ENCODE measurements around the gene VGLL1.

Gene VGLL1

GRCh38 chrX:136531951-136532350, at the start of gene VGLL1:
Gene VGLL1, plus strand, starts transcription at chrX:136532215. Its CDS starts 3,806 bp downstream, at chrX:136536021.
- DNase-seq = no peak

GRCh38 chrX:136487647-136488046, 44.4 kb upstream of the VGLL1 start, which contains the start of gene BRS3:
Gene BRS3, plus strand, starts transcription at chrX:136487947. Its CDS starts 168 bp downstream, at chrX:136488115.
- DNase-seq = no peak

GRCh38 chrX:136488706-136489105, 43.3 kb upstream of the VGLL1 start:
- DNase-seq = no peak

- no peak for DNase-seq
These were observed 40.2 kb upstream of the VGLL1 start for GRCh38 chrX:136491832-136492231.

GRCh38 chrX:136493011-136493410, 39.0 kb upstream of the VGLL1 start:
- no peak for DNase-seq

GRCh38 chrX:136495043-136495442, 37.0 kb upstream of the VGLL1 start:
- no peak for DNase-seq

- no peak for DNase-seq
These were observed 35.7 kb upstream of the VGLL1 start for GRCh38 chrX:136496186-136496763.

- peak; percentile 87 for DNase-seq
These were observed 35.1 kb upstream of the VGLL1 start for GRCh38 chrX:136496764-136497555.

GRCh38 chrX:136497556-136498052, 34.4 kb upstream of the VGLL1 start, which contains the start of gene HTATSF1:
Gene HTATSF1, plus strand, starts transcription at chrX:136497592. Its CDS starts 93 bp downstream, at chrX:136497685.
- no peak for DNase-seq

- no peak for DNase-seq
These were observed 12.9 kb upstream of the VGLL1 start for GRCh38 chrX:136519069-136519468.

- no peak for DNase-seq
These were observed 8.2 kb upstream of the VGLL1 start for GRCh38 chrX:136523770-136524169.

- DNase-seq = peak; percentile 11
These were observed 6.0 kb upstream of the VGLL1 start for GRCh38 chrX:136525738-136526606.

- DNase-seq = no peak
These were observed 3.2 kb upstream of the VGLL1 start for GRCh38 chrX:136528645-136529315.

GRCh38 chrX:136529795-136530194, 2.2 kb upstream of the VGLL1 start:
- DNase-seq = no peak

- no peak for DNase-seq
These were observed 2.1 kb downstream of the VGLL1 start for GRCh38 chrX:136534131-136534530.

GRCh38 chrX:136538811-136539210, 6.8 kb downstream of the VGLL1 start:
- DNase-seq = no peak

GRCh38 chrX:136540226-136540625, 8.2 kb downstream of the VGLL1 start:
- DNase-seq = no peak

- no peak for DNase-seq
These were observed 9.3 kb downstream of the VGLL1 start for GRCh38 chrX:136541294-136541693.

- DNase-seq = no peak
These were observed 10.3 kb downstream of the VGLL1 start for GRCh38 chrX:136542281-136542680.

GRCh38 chrX:136546371-136546781, 14.4 kb downstream of the VGLL1 start:
- DNase-seq = peak; percentile 76

GRCh38 chrX:136549226-136549625, 17.2 kb downstream of the VGLL1 start:
- DNase-seq = no peak

GRCh38 chrX:136551410-136551809, 19.4 kb downstream of the VGLL1 start:
- no peak for DNase-seq

GRCh38 chrX:136555694-136556093, 23.7 kb downstream of the VGLL1 start:
- no peak for DNase-seq

Measured in COR-L47 (cell line).